Spleen (tissue), 11 donors: ENCODE data around the gene EFNA5. TPM values are rescaled to one million over a fixed set of nuclear protein-coding genes. Genes with fewer than 3 reads are reported as not detected.

Experiments
- DNase-seq: peaks from one replicate; pipeline ENCODE4 v3.0.0-alpha.2; 2020
- H3K27ac ChIP-seq, 8 donors: fragments of 200-600 bp; sonication (generic) in 7 of 8; 1 replicate in 4 of 8; 2 replicates in 4 of 8; pipeline versions ENCODE4 v1.5.0 to v1.8.0; 2016 to 2021; ENCODE audit warnings: inconsistent platforms in 4 of 8, mild to moderate bottlenecking in 4 of 8, moderate library complexity in 1 of 8
- H3K27me3 ChIP-seq, 7 donors: fragments of 200-600 bp; sonication (generic) in 6 of 7; replicated peaks in 1 of 7; 1 replicate in 4 of 7; 2 replicates in 3 of 7; pipeline versions ENCODE4 v1.5.0 to v1.8.0; 2016 to 2021; ENCODE audit warnings: inconsistent platforms in 3 of 7, mild to moderate bottlenecking in 1 of 7
- H3K36me3 ChIP-seq, 6 donors: fragments of 200-600 bp; sonication (generic) in 5 of 6; 1 replicate in 4 of 6; 2 replicates in 2 of 6; pipeline versions ENCODE4 v1.5.0 to v1.8.0; 2016 to 2021; ENCODE audit warnings: inconsistent platforms in 2 of 6
- H3K4me1 ChIP-seq, 6 donors: fragments of 200-600 bp; sonication (generic) in 5 of 6; 1 replicate in 3 of 6; 2 replicates in 3 of 6; pipeline versions ENCODE4 v1.5.0 to v1.8.0; 2016 to 2021; ENCODE audit warnings: inconsistent platforms in 3 of 6
- H3K4me3 ChIP-seq, 8 donors: fragments of 200-600 bp; sonication (generic) in 7 of 8; 1 replicate in 4 of 8; 2 replicates in 4 of 8; pipeline versions ENCODE4 v1.5.0 to v1.8.0; 2016 to 2021; ENCODE audit warnings: inconsistent platforms in 4 of 8, mild to moderate bottlenecking in 4 of 8, moderate library complexity in 2 of 8
- H3K9me3 ChIP-seq, 8 donors: fragments of 200-600 bp; sonication (generic) in 7 of 8; 1 replicate in 4 of 8; 2 replicates in 4 of 8; pipeline versions ENCODE4 v1.5.0 to v1.8.0; 2016 to 2021; ENCODE audit warnings: inconsistent platforms in 4 of 8
- CTCF ChIP-seq, 11 experiments: fragments of 200-600 bp in 7 of 11; fragments of 450-650 bp in 4 of 11; sonication (generic) in 4 of 11; IDR thresholded peaks in 8 of 11; conservative IDR thresholded peaks in 3 of 11; 1 replicate in 7 of 11; 2 replicates in 4 of 11; pipeline versions ENCODE4 v1.4.0 to v1.8.0; 2016 to 2021; ENCODE audit warnings: antibody characterized with exemption in 11 of 11, inconsistent platforms in 4 of 11, mild to moderate bottlenecking in 1 of 11
- POLR2A ChIP-seq, 3 donors: fragments of 450-650 bp; IDR thresholded peaks; one replicate each; pipeline ENCODE4 v1.5.1; 2017; ENCODE audit warnings: antibody characterized with exemption in 3 of 3, mild to moderate bottlenecking in 1 of 3
- POLR2AphosphoS5 ChIP-seq, 3 donors: sonication (generic); formaldehyde crosslinking; IDR thresholded peaks; one replicate each; pipeline ENCODE4 v1.5.1; 2017; ENCODE audit warnings: antibody characterized with exemption in 3 of 3
- WGBS, 5 donors: extraction: QIAGEN DNeasy Blood & Tissue Kit in 3 of 5; methylation state at CpG; one replicate each; pipeline versions ENCODE4 v1.1.5 to v1.1.7; 2013 to 2018; 5-methylcytosine and 5-hydroxymethylcytosine counted together
- intact Hi-C: fragments of 100-400 bp; cut with DNase I; formaldehyde crosslinking; loops from one replicate; pipeline ENCODE4 v1.15.0; 2023; ENCODE audit warnings: low total_unique reads
- polyA plus RNA-seq, 3 donors: library from polyadenylated mRNA; stranded (reverse); fragments of 200-250 nt; gene quantifications; one replicate each; pipeline ENCODE4 v1.2.1, GENCODE V29; 2013
- total RNA-seq, 7 donors: library from RNA; depleted of rRNA in 3 of 7; stranded (reverse); fragments of >200 nt in 3 of 7; fragmentation: NEBNext Ultra II Directional in 4 of 7; extraction: Animal tissue kit (Norgen Biotek cat#: 25700) in 4 of 7; gene quantifications; one replicate each; pipeline versions ENCODE4 v1.1.0 to v1.2.1, GENCODE V29; 2016 to 2021
- donor health status: healthy with polysubstance abuse.
- donor health status: DM: no; HTN: no; CAD: no; lungs with moderate emphysema.
- donor health status: DM: no; HTN: no; CAD: no.
- donor health status: Bipolar disorder and iron deficiency.
- donor health status: healthy.
- donor health status: DM: no; HTN: no; CAD: no.
- donor health status: DM: yes; HTN: yes; CAD: no.

Gene EFNA5
- total and polyA plus RNA-seq, 10 donors, result 0.33 to 29.0 (median 12.2) TPM

- Histone ChIP-seq H3K9me3 (no peaks in the 10 kb centered on the region), H3K4me3 (no peak overlapping the region), H3K27ac (no peak overlapping the region), H3K36me3 (no peaks in the 10 kb centered on the region), H3K4me1 (no peaks in the 10 kb centered on the region), H3K27me3 (no peaks in the 10 kb centered on the region)
- no peak for DNase-seq
- no peak for TF ChIP-seq POLR2AphosphoS5 (IDR thresholded peaks at IDR 0.05)
- intact Hi-C loops, result no loop called here
- 81 to 100% (median 92%) methylated on average over 1 of the region's 1 CpG for WGBS, 5 donors
Measured at GRCh38 chr5:107617052-107617451, 53.7 kb downstream of the EFNA5 start.

GRCh38 chr5:107616213-107616612 lies 54.5 kb downstream of the EFNA5 start:
- H3K27ac ChIP-seq, result no peak overlapping the region
- intact Hi-C loops, result no loop called here
- H3K27me3 ChIP-seq, result no peaks in the 10 kb centered on the region
- DNase-seq, result no peak
- TF ChIP-seq POLR2AphosphoS5 (IDR thresholded peaks at IDR 0.05) (no peak), POLR2A (IDR thresholded peaks at IDR 0.05) (no peak), CTCF (IDR thresholded peaks at IDR 0.05 in 8 of 11, conservative IDR thresholded peaks at IDR 0.05 in 3 of 11) (no peak)
- no peaks in the 10 kb centered on the region for H3K9me3 ChIP-seq
- no peaks in the 10 kb centered on the region for H3K36me3 ChIP-seq
- H3K4me1 ChIP-seq, result no peaks in the 10 kb centered on the region
- no peak overlapping the region for H3K4me3 ChIP-seq
- WGBS, 5 donors, result 73 to 91% (median 76%) methylated on average over 4 of the region's 4 CpGs

GRCh38 chr5:107615299-107615817 lies 55.4 kb downstream of the EFNA5 start:
- Histone ChIP-seq H3K27ac (no peak overlapping the region), H3K4me1 (no peaks in the 10 kb centered on the region), H3K9me3 (no peaks in the 10 kb centered on the region), H3K36me3 (no peaks in the 10 kb centered on the region), H3K4me3 (no peak overlapping the region), H3K27me3 (no peaks in the 10 kb centered on the region)
- TF ChIP-seq CTCF (IDR thresholded peaks at IDR 0.05 in 8 of 11, conservative IDR thresholded peaks at IDR 0.05 in 3 of 11), result no peak
- WGBS, 5 donors, result 77 to 85% (median 78%) methylated on average over 7 of the region's 7 CpGs
- intact Hi-C loops, result no loop called here
- DNase-seq, result no peak

GRCh38 chr5:107612541-107612940 lies 58.2 kb downstream of the EFNA5 start:
- H3K9me3 ChIP-seq, result no peaks in the 10 kb centered on the region

More at GRCh38 chr5:107612541-107612940, 58.2 kb downstream of the EFNA5 start:
- Histone ChIP-seq H3K27me3 (no peaks in the 10 kb centered on the region), H3K4me3 (no peak overlapping the region), H3K27ac (no peak overlapping the region), H3K36me3 (no peaks in the 10 kb centered on the region), H3K4me1 (no peaks in the 10 kb centered on the region)
- TF ChIP-seq POLR2AphosphoS5 (IDR thresholded peaks at IDR 0.05) (no peak), POLR2A (IDR thresholded peaks at IDR 0.05) (no peak), CTCF (IDR thresholded peaks at IDR 0.05 in 8 of 11, conservative IDR thresholded peaks at IDR 0.05 in 3 of 11) (no peak)
- 83 to 88% (median 87%) methylated on average over 1 of the region's 1 CpG for WGBS, 5 donors
- DNase-seq, result no peak
- intact Hi-C loops, result no loop called here
